DMS53 treated with DMSO at 0.1 percent for 48 hours (cell line): ENCODE measurements around the gene NDUFV2.
"Not testable (repeated sequence)": the region's sequence is repeated elsewhere in the genome, so short reads cannot be mapped to it uniquely, and the experiment has no call there.

Experiments
- DNase-seq: peaks from one replicate; lab custom pipeline; 2025; ENCODE audit not compliant: unreplicated experiment; lab: John Stamatoyannopoulos, UW

The NDUFV2 gene

GRCh38 chr18:9090578-9090977 is 11.9 kb upstream of the NDUFV2 start:
- no peak for DNase-seq

GRCh38 chr18:9091066-9091476 is 11.4 kb upstream of the NDUFV2 start:
- DNase-seq: no peak

GRCh38 chr18:9092665-9093064 is 9.8 kb upstream of the NDUFV2 start:
- DNase-seq: no peak

- not testable (repeated sequence) for DNase-seq
These were observed 9.4 kb upstream of the NDUFV2 start for GRCh38 chr18:9093109-9093508.

GRCh38 chr18:9094307-9095226 is 7.9 kb upstream of the NDUFV2 start:
- DNase-seq: peak; percentile 51

- DNase-seq: no peak
These were observed 7.0 kb upstream of the NDUFV2 start for GRCh38 chr18:9095297-9096006.

- DNase-seq: no peak
These were observed 6.5 kb upstream of the NDUFV2 start for GRCh38 chr18:9096007-9096371.

- DNase-seq: no peak
These were observed 5.8 kb upstream of the NDUFV2 start for GRCh38 chr18:9096685-9097084.

GRCh38 chr18:9097349-9097748 is 5.2 kb upstream of the NDUFV2 start:
- DNase-seq: no peak

- DNase-seq: no peak
These were observed 1.7 kb upstream of the NDUFV2 start for GRCh38 chr18:9100796-9101195.

- peak; percentile 93 for DNase-seq
These were observed 580 bp upstream of the NDUFV2 start for GRCh38 chr18:9101730-9102507.

- peak; percentile 53 for DNase-seq
These were observed 926 bp downstream of the NDUFV2 start for GRCh38 chr18:9103376-9103873.

GRCh38 chr18:9104244-9104901 is 1.9 kb downstream of the NDUFV2 start:
- DNase-seq: peak; percentile 42

- DNase-seq: no peak
These were observed 2.9 kb downstream of the NDUFV2 start for GRCh38 chr18:9105420-9105819.

- no peak for DNase-seq
These were observed 3.6 kb downstream of the NDUFV2 start for GRCh38 chr18:9106094-9106493.

GRCh38 chr18:9106800-9107584 is 4.5 kb downstream of the NDUFV2 start:
- no peak for DNase-seq

GRCh38 chr18:9108911-9109310 is 6.4 kb downstream of the NDUFV2 start:
- DNase-seq: no peak

- DNase-seq: no peak
These were observed 7.0 kb downstream of the NDUFV2 start for GRCh38 chr18:9109523-9109922.

GRCh38 chr18:9113468-9114149 is 11.1 kb downstream of the NDUFV2 start:
- no peak for DNase-seq
